Activated B cell treated with CpG ODN at 0.5 μM for 24 hours (primary cell): ENCODE measurements around the gene MAPK1IP1L. TPM values are rescaled to one million over a fixed set of nuclear protein-coding genes. Genes with fewer than 3 reads are reported as not detected.

Source experiments
- ATAC-seq: fragments of 200-7000 bp; cut with Tn5 transposase; one replicate; pipeline ENCODE4 v1.10.0; 2021; ENCODE audit warnings: low read depth, mild to moderate bottlenecking, moderate library complexity
- CTCF ChIA-PET: fragments of 350-600 bp; sonication (Branson Sonifier 250); formaldehyde crosslinking; loops from one replicate; lab custom pipeline; 2021; ENCODE audit warnings: antibody characterized with exemption; lab: Charles Lee
- POLR2A ChIA-PET: fragments of 350-600 bp; sonication (Branson Sonifier 250); formaldehyde crosslinking; loops from one replicate; lab custom pipeline; 2021; ENCODE audit warnings: antibody characterized with exemption; lab: Charles Lee
- DNase-seq: peaks from one replicate; pipeline ENCODE4 v3.0.0; 2022
- H3K27ac Mint-ChIP-seq: one replicate; pipeline ENCODE4 v1.8.0; 2020; ENCODE audit warnings: mixed read lengths
- H3K27me3 Mint-ChIP-seq: one replicate; pipeline ENCODE4 v1.8.0; 2021; ENCODE audit warnings: mixed read lengths
- H3K36me3 Mint-ChIP-seq: one replicate; pipeline ENCODE4 v1.8.0; 2021; ENCODE audit warnings: low read depth, mixed read lengths
- H3K4me1 Mint-ChIP-seq: one replicate; pipeline ENCODE4 v1.8.0; 2021; ENCODE audit warnings: mixed read lengths
- H3K4me3 Mint-ChIP-seq: one replicate; pipeline ENCODE4 v1.8.0; 2020; ENCODE audit warnings: mild to moderate bottlenecking, mixed read lengths
- H3K9me3 Mint-ChIP-seq: one replicate; pipeline ENCODE4 v1.8.0; 2020; ENCODE audit warnings: mixed read lengths
- CTCF ChIP-seq: fragments of 200-600 bp; IDR thresholded peaks from one replicate; pipeline ENCODE4 v1.8.0; 2022; ENCODE audit warnings: antibody characterized with exemption, mild to moderate bottlenecking
- intact Hi-C: fragments of 100-400 bp; cut with micrococcal nuclease; formaldehyde crosslinking; loops from one replicate; pipeline ENCODE4 v1.15.1; 2024
- total RNA-seq: library from RNA; stranded (reverse); gene quantifications from 2 replicates; pipeline ENCODE4 v1.2.3, GENCODE V29; 2022

The MAPK1IP1L gene
- total RNA-seq, 1 donor from 2014 or later = 130 TPM

DNA sequence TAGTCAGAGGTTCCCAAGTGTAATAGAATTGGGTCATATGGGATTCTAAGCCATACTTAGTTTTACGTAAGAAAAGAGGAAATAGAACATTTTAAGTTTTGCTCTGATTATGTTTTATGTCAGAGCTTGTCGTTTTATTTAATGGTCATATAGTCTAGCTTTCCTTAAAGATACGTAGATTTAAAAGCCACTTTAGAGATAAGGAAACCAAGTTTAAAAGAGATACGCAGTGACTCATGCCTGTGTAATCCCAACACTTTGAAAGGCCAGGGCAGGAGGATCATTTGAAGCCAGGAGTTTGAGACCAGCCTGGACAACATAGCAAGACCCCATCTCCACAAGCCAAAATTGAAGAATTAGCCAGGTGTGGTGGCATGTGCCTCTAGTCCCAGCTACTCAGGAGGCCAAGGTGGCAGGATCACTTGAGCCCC, 19.5 kb downstream of the MAPK1IP1L start:
- H3K9me3 Mint-ChIP-seq = no peaks in the 10 kb centered on the region
- intact Hi-C loops = loop anchor here (5.0 kb wide), 1 partner anchor 169 kb away; the partner anchor contains the start of gene GCH1
- peak overlapping the region; percentile 98 for H3K27ac Mint-ChIP-seq
- no peak for TF ChIP-seq CTCF
- peak overlapping the region; percentile 79 for H3K4me3 Mint-ChIP-seq
- peaks cover 81% of the 10 kb centered on the region for H3K4me1 Mint-ChIP-seq
- ChIA-PET POLR2A (interaction anchor here (0.6 to 4.1 kb wide), 12 partner anchors 11 to 90 kb away, joined by 3 to 112 read pairs (median 6); partner anchors contain the start of genes MAPK1IP1L, SOCS4 and WDHD1), CTCF (interaction anchor here (2.5 to 3.8 kb wide), 2 partner anchors 19 to 89 kb away, joined by 15 to 35 read pairs; partner anchors contain the start of gene MAPK1IP1L)
- H3K27me3 Mint-ChIP-seq = no peaks in the 10 kb centered on the region
- DNase-seq = no peak
- peaks cover 17% of the 10 kb centered on the region for H3K36me3 Mint-ChIP-seq
- ATAC-seq = no peak

GRCh38 chr14:55071870-55072640, 20.6 kb downstream of the MAPK1IP1L start:
- Mint-ChIP-seq H3K27me3 (no peaks in the 10 kb centered on the region), H3K9me3 (no peaks in the 10 kb centered on the region), H3K27ac (peak overlapping the region; percentile 98), H3K4me1 (peaks cover 75% of the 10 kb centered on the region), H3K36me3 (peaks cover 10% of the 10 kb centered on the region), H3K4me3 (peak overlapping the region; percentile 79)
- TF ChIP-seq CTCF = no peak
- ChIA-PET POLR2A (interaction anchor here (0.5 to 4.1 kb wide), 21 partner anchors 15 to 566 kb away, joined by 3 to 112 read pairs (median 5); partner anchors contain the start of genes GCH1, LGALS3, MAPK1IP1L and SAMD4A), CTCF (interaction anchor here (0.7 to 3.8 kb wide), 10 partner anchors 15 to 186 kb away, joined by 3 to 35 read pairs (median 4); partner anchors contain the start of genes LGALS3 and MAPK1IP1L)
- DNase-seq (peak; percentile 47), ATAC-seq (peak; percentile 77)
- intact Hi-C loops = loop anchor here (1.0 to 5.0 kb wide), 9 partner anchors 17 to 507 kb away; partner anchors contain the start of genes FBXO34, GCH1, LGALS3 and SOCS4

DNA sequence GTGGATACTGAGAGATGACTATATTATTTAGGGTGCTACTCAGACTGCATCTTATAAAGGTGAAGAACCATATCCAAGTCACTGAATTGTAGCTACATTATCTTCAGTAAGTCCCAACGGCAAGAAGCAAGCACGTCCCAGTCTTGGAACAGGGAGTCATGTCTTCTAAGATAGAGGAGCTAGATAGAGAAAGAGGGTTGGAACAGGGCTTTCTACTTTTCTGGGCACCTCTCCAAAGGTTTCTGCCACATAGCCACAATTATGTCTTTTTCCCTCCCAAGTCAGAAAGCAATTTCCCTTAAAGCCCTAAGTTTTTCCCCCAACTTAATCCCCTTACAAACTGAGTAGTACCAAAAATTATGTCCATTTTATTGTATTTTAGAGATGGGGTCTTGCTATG, 22.4 kb downstream of the MAPK1IP1L start:
- peak overlapping the region; percentile 98 for H3K27ac Mint-ChIP-seq
- POLR2A ChIA-PET = interaction anchor here (1.7 to 4.1 kb wide), 3 partner anchors 22 to 56 kb away, joined by 6 to 112 read pairs (median 32); partner anchors contain the start of genes LGALS3 and MAPK1IP1L

GRCh38 chr14:55074662-55075061, 23.2 kb downstream of the MAPK1IP1L start:
- Mint-ChIP-seq H3K27me3 (no peaks in the 10 kb centered on the region), H3K4me3 (peak overlapping the region; percentile 69), H3K36me3 (no peaks in the 10 kb centered on the region), H3K4me1 (peaks cover 65% of the 10 kb centered on the region), H3K27ac (peak overlapping the region; percentile 98), H3K9me3 (no peaks in the 10 kb centered on the region)
- ChIA-PET CTCF (interaction anchor here (1.8 kb wide), 1 partner anchor 24 kb away, joined by 7 read pairs; the partner anchor contains the start of gene MAPK1IP1L), POLR2A (interaction anchor here (0.5 to 1.7 kb wide), 5 partner anchors 19 to 141 kb away, joined by 3 to 6 read pairs (median 3); partner anchors contain the start of gene MAPK1IP1L)
- peak; percentile 4 for ATAC-seq
- TF ChIP-seq CTCF = no peak
- no peak for DNase-seq
- intact Hi-C loops = loop anchor here (5.0 kb wide), 1 partner anchor 172 kb away; the partner anchor contains the start of gene GCH1

More for the DNA sequence above, 22.4 kb downstream of the MAPK1IP1L start:
- H3K9me3 Mint-ChIP-seq = no peaks in the 10 kb centered on the region
- peaks cover 66% of the 10 kb centered on the region for H3K4me1 Mint-ChIP-seq
- intact Hi-C loops = loop anchor here (5.0 kb wide), 1 partner anchor 172 kb away; the partner anchor contains the start of gene GCH1
- no peak for ATAC-seq
- no peak for TF ChIP-seq CTCF
- DNase-seq = no peak
- H3K4me3 Mint-ChIP-seq = no peak overlapping the region
- CTCF ChIA-PET = interaction anchor here (1.8 kb wide), 1 partner anchor 23 kb away, joined by 7 read pairs; the partner anchor contains the start of gene MAPK1IP1L
- no peaks in the 10 kb centered on the region for H3K27me3 Mint-ChIP-seq
- no peaks in the 10 kb centered on the region for H3K36me3 Mint-ChIP-seq
